NCI-H1930 (cell line): ENCODE measurements around the gene ZNF655.
"Not testable (repeated sequence)": the region's sequence is repeated elsewhere in the genome, so short reads cannot be mapped to it uniquely, and the experiment has no call there.

ENCODE experiments used
- DNase-seq, 2 experiments: peaks; one replicate each; lab custom pipeline; 2025; lab: John Stamatoyannopoulos, UW

The ZNF655 gene

GRCh38 chr7:99558306-99559174, at the start of gene ZNF655:
Gene ZNF655, plus strand, starts transcription at chr7:99558642. Its CDS starts 1,918 bp downstream, at chr7:99560560.
- DNase-seq: peak; percentile 96

- DNase-seq: no peak
These were observed 44.4 kb upstream of the ZNF655 start for GRCh38 chr7:99514050-99514449.

- DNase-seq: no peak
These were observed 37.0 kb upstream of the ZNF655 start for GRCh38 chr7:99521399-99521798.

GRCh38 chr7:99525713-99526440, 32.6 kb upstream of the ZNF655 start:
- no peak for DNase-seq

- no peak for DNase-seq
These were observed 27.1 kb upstream of the ZNF655 start for GRCh38 chr7:99531354-99531765.

GRCh38 chr7:99535667-99536066, 22.8 kb upstream of the ZNF655 start:
- no peak for DNase-seq

- DNase-seq: no peak
These were observed 19.1 kb upstream of the ZNF655 start for GRCh38 chr7:99539213-99539811.

- DNase-seq: no peak
These were observed 17.9 kb upstream of the ZNF655 start for GRCh38 chr7:99540542-99540941.

- no peak for DNase-seq
These were observed 17.2 kb upstream of the ZNF655 start for GRCh38 chr7:99541212-99541611.

- DNase-seq: no peak
These were observed 15.3 kb upstream of the ZNF655 start for GRCh38 chr7:99543081-99543671.

- no peak for DNase-seq
These were observed 14.5 kb upstream of the ZNF655 start for GRCh38 chr7:99543916-99544315.

GRCh38 chr7:99545308-99545707, 13.1 kb upstream of the ZNF655 start:
- not testable (repeated sequence) for DNase-seq

GRCh38 chr7:99549545-99549944, 8.9 kb upstream of the ZNF655 start:
- not testable (repeated sequence) for DNase-seq

- no peak for DNase-seq
These were observed 7.1 kb upstream of the ZNF655 start for GRCh38 chr7:99551334-99551733.

GRCh38 chr7:99551767-99552463, 6.5 kb upstream of the ZNF655 start, which contains the start of gene FAM200A:
Gene FAM200A, minus strand, starts transcription at chr7:99552114. Its CDS starts 3,707 bp downstream, at chr7:99548407.
- peak; percentile 90 to 94 for DNase-seq

GRCh38 chr7:99553039-99553438, 5.4 kb upstream of the ZNF655 start:
- DNase-seq: no peak

GRCh38 chr7:99554939-99555338, 3.5 kb upstream of the ZNF655 start:
- no peak for DNase-seq

GRCh38 chr7:99557196-99557607, 1.2 kb upstream of the ZNF655 start:
- no peak for DNase-seq

GRCh38 chr7:99557940-99558305, 519 bp upstream of the ZNF655 start:
- DNase-seq: no peak

- DNase-seq: no peak
These were observed 903 bp downstream of the ZNF655 start for GRCh38 chr7:99559175-99559915.
